ENCODE measurements around the gene MTUS2. TPM values are rescaled to one million over a fixed set of nuclear protein-coding genes. Genes with fewer than 3 reads are reported as not detected.

Gene MTUS2
- total RNA-seq, 1 donor from 2014 or later, result 0.06 TPM

DNA sequence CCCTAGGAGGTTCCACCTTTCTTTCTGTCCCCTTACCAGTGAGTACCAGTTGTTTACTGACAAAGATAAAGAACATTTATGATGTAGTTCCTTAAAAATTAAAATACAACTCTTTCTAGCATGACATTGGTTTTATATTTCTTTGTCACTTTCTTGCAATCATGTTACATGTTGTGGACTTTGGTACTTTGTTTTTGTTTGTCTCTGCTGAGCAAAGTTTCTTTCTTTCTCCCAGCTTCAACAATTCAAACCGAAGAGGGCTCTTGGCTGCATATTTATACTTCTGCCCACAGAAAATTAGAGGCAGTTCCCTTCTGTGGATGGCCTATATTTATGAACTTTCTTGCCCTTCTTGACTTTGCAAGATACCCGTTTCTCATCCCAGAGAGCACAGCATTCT, 201.2 kb downstream of the MTUS2 start:
- no peak for DNase-seq (ENCODE audit: extremely low read depth, low read depth, low spot score)

DNA sequence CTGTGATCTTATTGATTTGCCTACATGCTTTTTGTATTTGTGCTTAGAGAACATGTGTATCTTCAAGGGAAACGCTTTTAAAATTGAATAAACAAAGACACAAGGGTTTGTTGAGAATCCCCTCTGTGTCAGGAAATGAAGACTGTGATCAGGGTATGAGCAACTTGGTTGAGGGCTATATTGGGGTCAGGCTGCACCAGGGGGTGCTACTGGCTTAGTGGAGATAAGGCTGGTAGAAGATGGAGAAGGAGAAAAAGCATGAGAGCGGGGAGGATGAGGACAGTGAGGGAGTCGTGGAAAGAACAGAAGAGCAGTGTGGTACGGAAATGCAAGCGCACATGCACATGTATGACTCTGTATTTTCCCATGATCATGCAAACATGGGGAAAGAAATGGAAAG, 201.6 kb downstream of the MTUS2 start:
- DNase-seq (ENCODE audit: extremely low read depth, low read depth, low spot score), result no peak

DNA sequence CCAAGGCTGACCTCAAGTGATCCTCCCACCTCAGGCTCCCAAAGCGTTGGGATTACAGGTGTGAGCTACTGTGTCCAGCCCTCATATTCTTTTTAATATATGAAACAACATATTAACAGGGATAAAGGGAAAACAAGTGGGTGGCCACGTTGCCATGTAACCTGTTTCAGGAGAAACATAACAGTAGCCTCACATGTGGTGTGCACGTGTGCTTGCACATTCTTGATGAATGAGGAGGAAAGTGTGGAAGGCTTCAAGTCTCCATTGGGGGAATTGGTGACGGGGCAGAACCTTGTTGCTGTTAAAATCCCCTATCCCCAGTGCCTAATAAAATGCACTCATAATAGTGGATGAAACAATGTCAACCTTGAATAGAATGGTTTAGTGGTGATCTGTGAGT, 202.3 kb downstream of the MTUS2 start:
- DNase-seq (ENCODE audit: extremely low read depth, low read depth, low spot score), result no peak

- DNase-seq (ENCODE audit: extremely low read depth, low read depth, low spot score), result no peak
Measured at GRCh38 chr13:29022968-29023367, 202.8 kb downstream of the MTUS2 start.

GRCh38 chr13:29024783-29025182, 204.6 kb downstream of the MTUS2 start:
- no peak for DNase-seq (ENCODE audit: extremely low read depth, low read depth, low spot score)

DNA sequence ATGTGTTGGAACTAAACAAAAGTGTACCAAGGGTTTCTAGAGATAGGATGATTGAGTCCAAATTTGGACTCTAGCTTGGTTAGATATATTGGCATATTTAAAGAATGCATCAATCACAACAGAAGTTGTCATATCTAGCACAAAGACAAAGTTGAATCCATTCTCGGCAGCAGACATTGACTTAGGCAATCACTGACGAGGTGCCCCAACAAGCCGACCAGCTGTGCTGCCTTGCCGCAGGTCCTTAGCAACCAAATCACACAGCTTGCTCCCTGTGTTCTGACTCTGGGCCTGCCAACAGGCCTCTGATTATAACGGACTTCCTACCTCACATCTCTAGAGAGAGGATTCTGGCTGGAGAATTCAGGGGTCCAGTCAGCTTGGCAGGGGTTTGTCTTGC, 208.7 kb downstream of the MTUS2 start:
- no peak for DNase-seq (ENCODE audit: extremely low read depth, low read depth, low spot score)

- DNase-seq (ENCODE audit: extremely low read depth, low read depth, low spot score), result no peak
Measured at GRCh38 chr13:29038700-29039099, 218.6 kb downstream of the MTUS2 start.

DNA sequence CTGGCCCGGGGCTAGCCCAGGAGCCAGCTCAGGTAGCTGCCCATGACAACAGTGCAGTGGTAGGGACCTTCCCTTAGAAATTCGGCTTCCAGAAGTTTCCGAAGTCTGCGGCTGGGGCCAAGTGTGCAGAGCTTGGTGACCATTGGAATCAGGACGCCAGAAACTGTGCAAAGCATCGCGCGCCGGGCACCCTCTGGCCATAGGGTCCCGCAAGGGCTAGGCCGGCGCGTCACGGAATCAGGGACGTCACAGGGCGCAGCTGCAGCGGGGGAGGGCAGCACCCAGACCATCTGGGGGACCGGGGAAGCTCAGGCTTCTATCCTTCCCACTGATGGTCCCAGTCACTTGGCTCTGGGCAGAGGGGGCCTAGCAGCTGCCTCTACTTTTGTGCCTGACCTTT, 219.1 kb downstream of the MTUS2 start:
- no peak for DNase-seq (ENCODE audit: extremely low read depth, low read depth, low spot score)

GRCh38 chr13:29046588-29046987, 226.4 kb downstream of the MTUS2 start:
- no peak for DNase-seq (ENCODE audit: extremely low read depth, low read depth, low spot score)

DNA sequence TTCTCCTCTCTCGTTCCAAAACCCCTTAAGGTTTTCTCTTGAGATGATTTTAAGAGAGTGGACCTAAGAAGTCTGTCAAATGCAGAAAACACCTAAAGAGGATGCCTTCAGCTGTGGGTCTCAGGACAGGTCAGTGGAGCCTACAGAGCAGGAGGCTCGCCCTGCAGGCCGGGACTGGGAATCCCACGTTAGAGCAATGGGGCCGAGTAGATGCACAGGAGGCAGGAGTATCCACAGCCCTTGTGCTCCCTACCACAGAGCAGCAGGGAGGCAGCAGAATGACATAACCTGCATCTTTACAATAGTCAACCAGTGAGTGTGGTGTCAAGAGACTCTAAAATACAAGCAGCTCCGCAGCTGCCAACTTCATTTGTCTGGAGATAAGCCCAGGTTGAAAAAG, 229.4 kb downstream of the MTUS2 start:
- no peak for DNase-seq (ENCODE audit: extremely low read depth, low read depth, low spot score)

- no peak for DNase-seq (ENCODE audit: extremely low read depth, low read depth, low spot score)
Measured at GRCh38 chr13:29050719-29051118, 230.6 kb downstream of the MTUS2 start.

DNA sequence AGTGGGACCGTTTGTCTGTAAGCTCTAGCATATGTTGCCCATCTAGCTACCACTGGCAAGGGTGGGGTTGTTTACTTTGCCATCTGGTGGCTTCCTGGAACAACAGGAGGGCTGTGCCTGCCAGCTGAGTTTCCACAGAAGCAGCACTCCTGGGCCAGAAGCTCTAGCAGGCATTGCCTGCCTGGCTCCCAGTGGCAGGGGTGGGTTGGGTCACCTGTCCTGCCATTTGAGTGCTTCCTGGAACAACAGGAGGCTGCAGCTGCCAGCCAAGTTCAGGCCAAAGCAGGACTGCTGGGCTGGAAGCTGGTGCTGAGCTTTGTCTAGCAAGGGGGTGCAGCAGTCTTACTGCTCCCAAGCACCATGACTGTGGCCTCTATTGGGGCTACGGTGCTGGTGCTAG, 239.7 kb downstream of the MTUS2 start:
- DNase-seq (ENCODE audit: extremely low read depth, low read depth, low spot score), result no peak

GRCh38 chr13:29065142-29065541, 245.0 kb downstream of the MTUS2 start:
- no peak for DNase-seq (ENCODE audit: extremely low read depth, low read depth, low spot score)

DNA sequence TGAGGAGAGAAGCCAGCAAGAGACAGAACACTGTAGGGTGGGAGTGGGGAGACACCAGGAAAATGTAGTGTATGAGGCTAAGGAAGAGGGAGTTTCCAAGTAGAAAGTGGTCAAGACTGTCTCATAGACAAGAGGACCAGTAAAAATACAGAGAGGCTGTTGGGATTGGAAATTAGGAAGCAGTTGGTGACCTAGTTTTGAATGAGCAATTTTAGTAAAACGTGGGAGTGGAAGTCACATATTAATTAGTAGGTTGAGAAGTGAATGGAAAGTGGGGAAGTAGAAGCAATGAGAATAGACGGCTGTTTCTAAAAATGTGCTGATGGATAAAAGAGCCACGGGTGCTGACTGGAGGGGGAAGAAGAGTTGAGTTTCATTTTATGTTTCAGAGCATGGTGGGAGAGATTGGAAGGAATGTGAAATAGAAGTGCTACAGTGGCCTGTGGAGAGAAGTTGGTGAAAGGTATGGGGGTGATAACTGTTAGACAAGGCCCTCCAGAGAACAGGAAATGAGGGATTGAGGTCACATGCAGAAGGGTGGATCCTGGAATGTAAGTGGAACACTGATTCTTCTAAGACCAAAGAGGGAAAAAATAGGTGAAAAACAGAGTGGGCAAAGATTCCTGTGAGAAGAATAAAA, 247.3 kb downstream of the MTUS2 start:
- DNase-seq (ENCODE audit: extremely low read depth, low read depth, low spot score), result no peak

DNA sequence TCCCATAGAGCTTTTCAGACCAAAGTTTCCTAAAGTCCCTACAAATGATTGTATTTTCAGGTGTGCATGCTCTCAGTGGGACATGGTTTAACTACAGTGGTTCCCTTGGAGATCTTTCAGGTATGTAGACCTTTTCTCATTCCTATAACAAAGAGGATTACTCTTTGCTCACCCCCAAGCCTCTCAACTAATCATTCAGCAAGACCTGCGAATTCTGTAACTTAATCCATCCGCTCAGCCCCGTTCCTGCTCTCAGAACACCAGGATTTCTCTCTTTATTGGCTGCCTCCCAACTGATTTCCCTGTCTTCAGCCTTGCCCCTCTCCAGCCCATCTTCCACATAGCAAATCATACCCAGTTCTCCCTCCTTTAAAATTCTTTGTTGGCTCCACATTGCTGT, 253.6 kb downstream of the MTUS2 start:
- no peak for DNase-seq (ENCODE audit: extremely low read depth, low read depth, low spot score)

DNA sequence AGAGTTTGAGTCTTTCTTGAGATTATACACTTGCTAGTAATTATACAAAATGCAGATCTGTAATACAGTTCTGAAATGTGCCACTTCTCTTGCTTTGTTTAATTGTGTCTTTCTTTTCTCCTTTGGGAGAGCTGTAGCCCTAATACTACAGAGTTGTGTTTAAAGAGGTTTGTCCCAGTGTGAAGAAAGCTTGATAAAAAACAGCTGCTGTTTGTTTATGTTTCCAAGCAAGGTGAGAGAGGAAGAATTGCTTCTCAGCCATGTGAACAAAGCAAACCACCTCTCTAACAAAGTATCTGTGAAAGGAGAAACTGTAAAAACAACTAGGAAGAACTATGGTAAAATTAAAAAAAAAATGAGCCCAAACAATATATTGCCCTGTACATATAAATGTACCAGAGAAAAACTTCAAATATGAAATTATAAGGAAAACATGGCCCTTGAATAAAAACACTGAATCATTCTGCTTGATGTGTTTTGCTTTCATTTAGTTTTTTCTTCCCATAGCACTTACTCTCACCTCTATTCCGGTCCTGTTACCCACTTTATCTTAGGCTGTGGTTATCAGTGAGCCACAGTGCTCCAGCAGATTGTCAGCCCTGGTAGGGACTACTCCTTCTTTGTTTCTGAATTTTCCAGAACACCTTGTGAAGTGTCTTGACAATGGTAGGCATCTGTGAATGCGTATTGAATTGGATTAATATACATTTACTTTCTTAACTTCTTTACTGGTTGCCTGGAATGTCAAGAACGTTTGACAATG, 257.1 kb downstream of the MTUS2 start:
- no peak for DNase-seq (ENCODE audit: extremely low read depth, low read depth, low spot score)

GRCh38 chr13:29081036-29081435, 260.9 kb downstream of the MTUS2 start:
- no peak for DNase-seq (ENCODE audit: extremely low read depth, low read depth, low spot score)

GRCh38 chr13:29081697-29082440, 261.7 kb downstream of the MTUS2 start:
- no peak for DNase-seq (ENCODE audit: extremely low read depth, low read depth, low spot score)

GRCh38 chr13:29099781-29100406, 279.8 kb downstream of the MTUS2 start:
- no peak for DNase-seq (ENCODE audit: extremely low read depth, low read depth, low spot score)

DNA sequence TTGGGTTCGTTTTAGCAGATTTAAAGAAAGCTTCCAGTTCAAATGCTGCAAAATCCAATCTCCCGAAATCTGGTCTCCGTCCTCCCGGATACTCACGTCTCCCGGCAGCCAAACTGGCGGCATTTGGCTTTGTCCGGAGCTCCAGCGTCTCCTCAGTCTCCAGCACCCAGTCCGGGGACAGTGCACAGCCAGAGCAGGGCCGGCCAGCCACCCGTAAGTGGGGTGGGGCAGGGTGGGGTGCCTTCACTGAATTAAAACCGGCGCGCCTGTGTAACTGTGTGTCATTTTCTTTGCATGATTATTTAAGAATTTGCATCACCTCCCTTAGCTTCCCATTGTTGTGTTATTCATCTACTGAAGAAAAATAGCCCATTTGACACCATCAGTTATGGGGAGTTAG, 280.6 kb downstream of the MTUS2 start:
- DNase-seq (ENCODE audit: extremely low read depth, low read depth, low spot score), result no peak

DNA sequence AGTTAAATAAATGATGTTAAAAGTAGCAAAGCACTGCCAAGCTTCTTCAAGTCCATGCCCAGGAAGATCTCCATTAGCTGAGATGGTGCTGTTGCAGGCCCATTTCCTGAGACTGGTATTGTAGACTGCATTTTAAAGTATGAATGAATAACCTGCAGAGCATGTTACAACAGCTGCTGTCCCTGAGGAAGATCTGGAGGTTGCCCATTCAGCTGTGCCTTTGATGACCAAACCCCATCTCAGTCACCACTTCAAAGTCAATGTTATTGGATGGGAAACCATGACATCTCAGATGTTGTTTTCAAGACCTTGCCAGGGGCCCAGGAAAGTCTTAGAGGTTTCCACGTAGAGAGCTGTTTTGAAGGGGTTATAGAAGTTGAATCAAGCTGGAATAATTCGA, 281.3 kb downstream of the MTUS2 start:
- no peak for DNase-seq (ENCODE audit: extremely low read depth, low read depth, low spot score)
